Midbrain (tissue), 1 donor: ENCODE measurements around the gene UTP25.
A peak's percentile ranks its signal among the peaks of the same experiment; 100 is the strongest.

ENCODE experiments used
- DNase-seq: peaks from one replicate; lab custom pipeline; 2025; lab: John Stamatoyannopoulos, UW

UTP25 gene

DNA sequence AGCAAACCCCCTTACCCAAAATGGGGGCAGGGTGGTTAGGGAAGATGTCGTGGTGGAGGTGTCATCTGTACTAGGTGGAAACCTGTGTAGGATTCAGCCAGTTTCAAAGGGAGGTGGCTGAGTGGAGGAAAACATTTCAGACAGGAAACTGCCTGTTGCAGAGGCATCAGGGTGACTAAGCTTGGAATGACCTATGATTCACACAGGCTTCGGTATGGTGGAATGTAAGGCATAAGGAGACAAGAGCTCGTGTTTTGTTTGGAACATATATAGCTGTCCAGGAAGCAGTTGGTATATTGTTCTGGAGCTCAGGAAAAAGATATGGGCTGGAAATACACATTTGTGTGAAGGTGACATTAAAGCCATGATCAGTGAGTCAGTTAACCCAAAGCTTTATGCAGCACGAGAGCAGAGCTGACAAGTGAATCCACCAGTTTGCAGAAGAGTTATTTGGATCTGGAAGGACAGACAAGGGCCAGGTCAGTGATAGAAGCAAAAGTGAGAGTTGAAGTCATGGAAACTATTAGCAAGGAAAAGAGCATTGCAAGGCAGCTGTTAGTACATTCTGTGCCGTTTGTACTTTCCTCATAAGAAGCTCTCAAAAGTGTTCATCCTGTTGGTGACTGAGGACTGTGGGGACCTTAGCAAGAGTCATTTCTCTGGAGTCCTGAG is 12.2 kb downstream of the UTP25 start:
- DNase-seq = no peak

DNA sequence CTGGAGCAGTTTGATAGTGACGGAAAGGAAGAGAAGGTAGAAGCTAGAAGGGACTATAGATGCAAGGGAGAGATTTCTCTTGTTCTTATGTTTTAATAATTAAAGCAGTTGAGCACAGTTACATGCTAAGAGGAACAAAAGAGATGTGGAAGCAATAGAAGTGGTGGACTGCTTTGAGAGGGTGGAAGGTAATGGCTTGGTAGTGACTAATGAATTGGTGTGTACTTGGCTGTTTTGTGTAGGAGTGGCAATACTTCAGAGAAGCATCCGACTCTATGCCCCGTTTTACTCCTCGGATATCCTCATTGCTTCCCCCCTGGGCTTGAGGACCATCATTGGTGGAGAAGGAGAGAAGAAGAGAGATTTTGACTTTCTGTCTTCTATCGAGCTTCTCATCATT is 12.8 kb downstream of the UTP25 start:
- no peak for DNase-seq

DNA sequence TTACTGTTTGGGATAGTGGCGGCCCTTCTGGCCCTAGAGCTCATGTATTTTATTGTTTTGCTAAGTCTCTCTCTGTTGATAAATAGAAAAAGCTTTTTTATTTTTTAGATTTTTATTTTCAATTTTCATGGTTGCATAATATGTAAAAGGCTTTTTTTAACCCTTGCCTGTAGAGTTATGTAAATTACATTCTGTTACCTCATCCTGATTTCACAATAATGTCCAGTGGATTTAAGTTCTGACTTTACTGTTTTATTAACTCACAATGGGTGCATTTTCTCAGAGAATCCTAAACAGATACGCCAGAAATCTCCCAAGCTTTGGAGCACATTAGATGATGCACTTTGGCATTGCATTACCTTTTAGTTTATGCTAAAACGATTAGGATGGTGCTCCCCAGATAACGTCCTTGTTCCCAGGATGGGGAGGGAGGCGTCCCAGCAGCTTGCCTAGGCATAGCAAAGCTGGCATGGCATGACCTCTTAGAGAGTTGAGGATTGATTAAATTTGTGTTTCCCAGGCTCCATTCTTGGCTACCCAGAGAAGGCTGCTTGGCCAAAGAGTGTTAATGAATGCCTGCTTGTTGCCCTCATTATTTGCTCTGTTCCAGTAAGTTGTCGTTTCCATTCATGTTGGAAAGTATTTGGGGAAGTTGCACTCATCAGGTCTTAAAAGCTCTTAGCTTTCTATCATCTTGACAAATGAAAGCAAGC is 17.1 kb downstream of the UTP25 start:
- DNase-seq = no peak

DNA sequence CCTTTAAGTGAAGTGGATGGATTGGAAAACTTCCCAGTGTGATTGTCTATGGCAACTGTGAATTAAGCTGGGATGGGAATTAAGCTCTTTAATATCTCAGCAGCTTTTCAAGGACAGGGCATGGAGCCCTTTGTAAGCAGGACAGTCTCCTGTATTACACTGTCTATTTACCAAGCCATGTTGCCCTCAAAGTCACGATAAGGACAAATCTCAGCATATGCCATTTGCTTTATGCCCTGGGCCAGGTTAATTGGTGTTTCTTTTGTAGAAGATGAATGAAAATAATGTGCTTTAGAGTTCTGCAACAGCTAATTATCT is 17.6 kb downstream of the UTP25 start:
- DNase-seq = no peak

DNA sequence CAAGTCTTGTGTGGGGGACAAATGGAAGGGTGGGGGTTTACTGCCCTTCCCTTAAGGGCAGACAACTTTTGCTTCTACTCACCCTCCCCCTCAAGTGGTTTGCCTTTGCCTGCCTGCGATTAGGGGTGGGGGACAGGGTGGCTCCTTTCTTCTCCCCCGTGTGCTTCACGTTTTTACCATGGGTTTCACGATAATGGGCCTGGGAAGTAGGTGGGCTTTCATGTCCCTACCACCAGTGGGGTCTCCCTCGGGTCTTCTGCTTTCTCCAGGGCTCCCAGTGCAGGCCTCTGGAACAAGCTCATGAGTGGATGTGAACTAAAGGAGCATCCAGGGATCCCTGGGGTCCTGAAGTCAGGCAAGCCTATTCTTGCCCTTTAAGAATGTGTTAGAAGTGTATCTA is 21.6 kb downstream of the UTP25 start:
- no peak for DNase-seq

DNA sequence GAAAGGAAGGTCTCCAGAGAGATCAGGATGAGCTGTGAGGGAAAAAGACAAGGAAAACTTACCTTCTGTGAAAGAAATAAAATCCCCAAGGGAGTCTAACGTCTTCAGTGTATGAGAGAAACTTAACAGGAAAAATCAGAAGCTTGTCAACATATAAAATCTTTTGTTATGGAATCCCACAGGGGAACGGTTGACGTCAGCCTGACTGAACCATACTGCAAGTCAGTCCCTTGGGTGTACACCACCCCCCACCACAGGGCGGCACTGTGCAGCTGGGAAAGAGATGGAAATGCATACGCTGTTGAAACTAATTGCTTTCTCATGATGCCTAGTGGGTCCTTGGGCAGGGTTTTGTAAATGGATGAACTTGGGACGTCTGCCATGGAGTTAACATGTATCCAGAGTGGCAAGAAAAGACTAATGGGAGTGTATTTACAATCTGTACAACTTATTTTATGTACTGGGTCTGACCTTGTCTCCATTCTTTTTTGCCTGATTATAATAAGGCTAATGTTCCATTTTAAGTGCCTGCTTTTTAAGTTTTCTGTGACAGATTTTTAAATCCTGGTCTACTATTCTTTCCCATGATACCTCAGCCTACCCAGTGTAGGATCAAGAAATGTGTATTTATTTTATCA is 22.7 kb downstream of the UTP25 start:
- peak; percentile 34 for DNase-seq

DNA sequence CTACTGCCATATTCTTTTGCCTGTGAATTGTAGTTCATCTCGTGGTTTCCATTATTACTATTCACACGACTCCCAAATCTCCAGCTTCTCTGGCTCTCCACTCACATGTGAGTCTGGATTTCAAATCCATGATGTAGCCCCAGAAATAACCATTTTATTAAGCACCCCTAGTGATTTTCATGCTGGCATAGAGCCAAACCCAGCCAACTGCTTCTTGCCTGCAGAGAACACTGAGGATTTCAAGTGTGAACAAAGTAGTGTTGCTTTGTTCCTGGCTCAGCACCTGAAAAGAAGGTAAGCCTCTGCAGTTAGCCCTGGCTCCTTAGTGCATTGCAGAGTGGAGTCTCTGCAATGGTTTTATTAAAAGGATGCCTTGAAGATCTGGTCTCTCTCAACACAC is 25.9 kb downstream of the UTP25 start:
- DNase-seq = no peak

DNA sequence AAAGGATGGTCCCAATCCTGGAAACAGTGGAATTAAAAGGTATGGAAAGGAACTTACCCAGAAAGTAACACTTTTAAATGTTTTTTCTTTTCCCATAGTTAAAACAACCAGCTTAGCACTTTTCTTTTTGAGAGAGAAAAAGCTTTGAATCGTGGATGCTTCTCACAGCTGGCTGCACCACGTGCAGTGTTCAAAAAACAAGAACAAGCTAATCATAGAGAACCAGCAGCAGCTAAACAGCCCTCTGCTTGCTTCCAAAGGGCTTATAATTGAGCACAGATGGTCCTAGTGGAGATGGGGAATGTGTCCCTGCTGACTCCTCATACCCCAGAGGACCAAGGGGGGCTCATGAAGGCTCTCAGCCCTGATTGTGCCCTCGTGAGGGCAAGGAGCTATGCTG is 26.4 kb downstream of the UTP25 start:
- DNase-seq = no peak

DNA sequence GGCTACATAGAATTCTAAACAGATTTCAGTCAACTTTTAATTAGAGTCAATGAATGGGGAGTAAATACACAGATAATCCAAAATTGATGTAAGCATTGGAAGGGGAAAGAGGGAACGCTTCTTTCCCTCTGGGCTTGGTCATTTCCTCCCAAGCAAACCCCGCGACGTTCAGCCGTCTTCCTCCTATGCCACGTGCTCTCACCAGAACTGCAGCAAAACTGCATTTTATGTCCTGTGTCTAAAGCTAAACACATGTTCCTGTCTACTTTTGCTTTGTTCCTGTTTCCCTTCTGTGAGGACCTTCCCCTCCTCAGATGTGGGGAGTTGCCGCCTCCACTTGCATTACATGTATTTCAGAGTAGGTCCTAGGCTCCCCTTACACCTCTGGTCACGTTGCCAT is 27.2 kb downstream of the UTP25 start:
- DNase-seq = no peak

DNA sequence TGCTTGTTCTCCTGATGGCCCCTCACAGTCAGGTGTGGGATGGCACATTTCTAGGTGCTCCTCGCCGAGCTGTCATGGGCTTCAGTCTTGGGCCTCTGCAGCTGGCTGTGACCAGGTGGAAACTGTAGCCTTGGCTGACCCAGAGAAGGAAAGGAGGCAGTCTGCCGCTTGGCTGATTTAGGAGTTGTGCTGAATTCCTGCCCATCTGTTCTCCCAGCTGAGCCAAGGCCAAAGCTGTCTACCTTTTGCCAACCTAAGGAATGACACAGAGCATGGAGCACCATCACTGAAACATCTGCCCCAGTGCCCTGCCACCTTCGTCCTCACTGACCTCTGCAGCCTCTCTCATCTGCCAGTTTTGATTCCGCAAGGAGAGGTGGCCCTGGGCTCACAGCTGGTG is 27.9 kb downstream of the UTP25 start:
- DNase-seq = no peak

DNA sequence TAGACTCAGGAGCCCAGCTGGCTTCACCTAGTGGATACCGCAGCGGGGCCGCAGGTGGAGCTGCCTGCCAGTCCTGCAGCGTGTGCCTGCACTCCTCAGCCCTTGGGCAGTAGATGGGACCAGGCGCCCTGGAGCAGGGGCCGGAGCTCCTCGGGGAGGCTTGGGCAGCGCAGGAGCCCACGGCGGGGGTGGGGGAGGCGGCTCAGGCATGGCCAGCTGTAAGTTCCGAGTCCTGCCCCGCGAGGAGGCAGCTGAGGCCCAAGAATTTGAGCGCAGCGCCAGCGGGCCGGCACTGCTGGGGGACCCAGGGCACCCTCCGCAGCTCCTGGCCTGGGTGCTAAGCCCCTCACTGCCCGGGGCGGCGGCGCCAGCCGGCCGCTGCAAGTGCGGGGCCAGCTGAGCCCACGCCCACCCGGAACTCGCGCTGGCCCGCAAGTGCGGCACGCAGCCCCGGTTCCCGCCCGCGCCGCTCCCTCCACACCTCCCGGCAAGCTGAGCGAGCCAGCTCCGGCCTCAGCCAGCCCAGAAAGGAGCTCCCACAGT is 30.9 kb downstream of the UTP25 start:
- no peak for DNase-seq

DNA sequence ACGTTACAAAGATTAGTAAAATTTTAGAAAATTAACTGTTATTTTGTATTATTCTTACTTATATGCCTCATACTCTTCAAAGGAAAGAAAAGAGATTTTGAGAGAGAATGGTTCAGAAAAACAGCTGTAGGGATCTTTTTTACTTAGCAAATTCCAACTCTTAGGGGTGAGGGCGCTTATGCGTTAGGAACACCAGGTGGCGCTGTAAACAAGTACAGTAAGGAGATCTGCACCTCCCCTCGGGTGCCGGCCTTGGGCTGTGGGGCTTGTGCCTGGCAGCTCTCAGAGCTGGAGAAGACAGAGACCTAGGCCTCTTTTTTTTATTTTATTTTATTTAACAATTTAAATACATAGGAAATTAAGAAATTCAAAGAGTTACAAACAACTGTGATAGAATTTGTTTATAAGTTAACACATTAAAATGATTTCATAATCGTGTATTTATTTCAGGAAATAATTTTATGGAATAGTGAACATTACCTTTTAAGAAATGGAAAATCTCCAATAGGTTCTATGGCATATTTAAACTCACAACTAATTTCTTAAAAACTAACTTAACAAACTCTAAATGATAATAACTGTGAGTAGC is 32.6 kb downstream of the UTP25 start:
- peak; percentile 77 for DNase-seq

DNA sequence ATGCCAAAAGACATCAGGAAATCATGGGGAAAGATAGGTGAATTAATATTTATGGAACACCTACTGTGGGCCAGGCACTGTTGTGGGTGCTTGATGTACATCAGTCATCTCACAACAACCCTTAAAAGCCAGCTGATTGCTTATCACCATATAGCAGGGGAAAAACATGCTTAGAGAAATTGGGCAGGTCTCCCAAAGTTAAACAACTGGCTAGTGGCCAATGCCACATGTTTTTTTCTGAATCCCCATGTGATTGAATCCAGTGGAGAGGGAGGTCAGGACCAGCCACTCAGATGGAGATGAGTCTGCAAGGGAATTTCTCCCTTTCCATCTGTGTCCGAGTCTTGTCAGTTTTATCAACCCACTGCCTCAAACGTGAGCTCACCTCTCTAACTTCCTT is 33.5 kb downstream of the UTP25 start:
- no peak for DNase-seq

DNA sequence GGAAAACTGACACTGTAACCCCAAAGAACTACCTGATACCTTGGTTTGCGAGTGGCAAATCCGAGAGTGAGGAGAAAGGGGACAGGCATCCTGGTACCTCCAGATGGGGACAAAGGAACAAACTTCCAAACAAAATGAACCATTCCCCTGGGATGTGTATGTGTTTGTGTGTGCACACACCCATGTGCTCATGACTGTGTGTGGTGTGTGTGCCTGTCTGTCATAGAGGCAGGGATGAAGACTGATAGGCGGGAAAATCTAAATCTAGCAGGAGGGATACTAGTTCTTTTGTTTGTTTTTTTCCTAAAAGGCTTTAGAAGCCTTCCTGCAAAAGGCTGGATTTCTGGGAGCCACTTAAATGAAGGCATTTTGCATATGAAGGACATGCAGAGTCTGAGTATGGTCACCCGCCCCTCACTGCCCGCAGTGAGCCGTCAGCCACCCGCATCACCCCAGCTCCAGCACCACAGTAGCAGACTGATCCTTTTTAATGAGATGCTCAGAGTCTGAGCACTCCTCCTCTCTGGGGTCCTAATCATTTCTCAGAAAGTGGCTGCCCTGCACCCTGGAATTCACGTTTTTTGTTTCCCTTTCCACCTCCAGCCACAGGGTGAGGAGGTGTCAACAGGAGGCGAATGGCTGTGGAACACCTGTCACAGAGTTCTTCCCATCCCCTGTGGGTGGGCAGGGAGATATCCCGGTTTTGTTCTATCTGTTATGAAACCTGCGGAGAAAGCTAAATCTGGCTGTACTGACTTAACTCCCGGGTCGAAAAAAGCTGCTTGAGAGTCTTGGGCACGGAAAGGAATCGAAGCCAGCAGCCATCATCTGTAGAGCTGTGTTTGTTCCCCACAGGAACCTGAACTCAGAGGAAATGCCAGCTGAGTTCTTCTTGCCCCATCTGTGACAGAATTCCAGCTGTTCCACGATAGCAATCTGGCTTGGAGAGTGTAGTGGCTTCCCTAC is 34.9 kb downstream of the UTP25 start:
- no peak for DNase-seq

DNA sequence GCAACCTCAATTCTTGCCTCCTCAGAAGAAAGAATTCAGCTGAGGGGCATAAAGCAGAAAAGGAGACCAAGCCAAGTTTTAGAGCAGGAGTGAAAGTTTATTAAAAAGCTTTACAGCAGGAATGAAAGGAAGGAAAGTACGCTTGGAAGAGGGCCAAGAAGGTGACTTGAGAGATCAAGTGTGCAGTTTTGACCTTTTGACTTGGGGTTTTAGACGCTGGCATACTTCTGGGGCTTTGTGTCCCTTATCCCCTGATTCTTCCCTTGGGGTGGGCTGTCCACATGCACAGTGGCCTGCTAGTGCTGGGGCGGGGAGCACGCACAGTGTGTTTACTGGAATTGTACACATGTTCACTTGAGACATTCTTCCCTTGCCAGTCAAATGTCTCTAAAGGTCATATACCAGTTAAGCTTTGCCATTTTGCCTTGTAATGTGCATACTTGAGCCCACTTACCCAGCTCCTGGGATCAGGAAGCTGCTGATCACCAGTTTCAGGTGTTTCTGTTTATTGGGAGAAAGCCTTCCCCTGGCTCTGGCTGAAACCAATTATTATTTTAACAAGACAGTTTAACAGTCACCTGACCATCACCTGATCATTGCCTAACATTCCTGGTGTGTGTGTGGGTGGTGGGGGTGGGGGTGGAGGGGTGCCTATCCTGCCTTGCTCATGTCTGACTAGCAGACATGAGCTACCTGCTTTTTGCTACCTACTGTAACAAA is 36.2 kb downstream of the UTP25 start:
- no peak for DNase-seq

DNA sequence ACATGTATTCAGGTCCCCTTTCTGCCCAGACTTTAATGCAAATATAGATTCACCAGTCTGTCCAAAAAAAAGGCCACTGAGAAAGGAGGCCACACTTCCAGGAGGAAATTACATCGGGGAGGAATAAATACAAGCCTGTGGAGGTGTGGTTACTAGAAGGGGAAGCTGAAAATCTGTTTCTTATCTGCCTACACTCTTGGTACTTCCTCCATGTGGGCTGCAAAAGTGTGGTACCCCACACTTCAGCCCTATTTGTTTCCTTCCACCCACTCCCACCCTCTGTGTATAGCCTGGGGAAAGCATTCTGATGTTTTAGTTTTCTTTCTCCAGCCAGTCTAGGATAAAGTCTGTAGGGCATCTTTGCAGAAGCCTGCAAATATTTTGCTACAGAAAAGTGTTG is 38.4 kb downstream of the UTP25 start:
- no peak for DNase-seq

DNA sequence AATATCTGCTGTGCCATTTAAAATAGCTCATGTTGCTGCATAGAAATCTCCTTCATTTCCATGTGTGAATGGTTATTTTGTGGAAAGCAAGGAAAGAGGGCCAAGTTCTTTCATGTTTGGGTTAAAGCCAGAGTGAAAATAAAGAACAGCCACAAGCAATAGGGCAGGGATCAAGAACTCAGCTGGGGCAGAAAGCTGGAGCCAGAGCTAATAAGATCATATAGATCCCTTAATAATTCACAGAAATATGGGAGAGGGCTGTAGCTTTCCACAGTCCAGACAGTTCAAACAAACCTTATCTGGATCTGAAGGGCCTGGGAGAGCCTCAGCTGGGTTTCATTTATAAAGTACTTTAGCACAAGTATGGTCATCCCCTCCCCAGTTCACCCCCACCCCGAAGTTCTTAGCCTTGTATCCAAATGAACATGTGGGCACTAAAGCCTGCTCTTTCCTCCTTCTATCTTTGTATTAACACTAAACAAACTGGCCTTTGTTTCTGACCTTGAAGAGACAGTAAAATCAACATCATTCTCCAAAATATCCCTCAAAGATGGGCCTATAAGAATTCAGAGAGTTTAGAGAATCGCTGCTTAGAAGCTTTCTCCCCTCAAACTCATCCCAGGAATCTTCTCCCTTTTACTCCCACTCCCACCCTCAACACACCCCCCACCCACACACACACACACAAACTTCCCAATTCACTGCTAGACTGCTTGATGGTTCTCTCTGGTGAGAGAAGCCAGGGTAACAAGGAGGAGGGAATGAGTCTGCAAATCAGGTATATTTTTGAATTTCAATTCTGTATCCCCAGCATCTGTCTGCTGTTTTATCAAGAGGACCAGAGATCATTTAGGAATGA is 41.7 kb downstream of the UTP25 start:
- peak; percentile 34 for DNase-seq

DNA sequence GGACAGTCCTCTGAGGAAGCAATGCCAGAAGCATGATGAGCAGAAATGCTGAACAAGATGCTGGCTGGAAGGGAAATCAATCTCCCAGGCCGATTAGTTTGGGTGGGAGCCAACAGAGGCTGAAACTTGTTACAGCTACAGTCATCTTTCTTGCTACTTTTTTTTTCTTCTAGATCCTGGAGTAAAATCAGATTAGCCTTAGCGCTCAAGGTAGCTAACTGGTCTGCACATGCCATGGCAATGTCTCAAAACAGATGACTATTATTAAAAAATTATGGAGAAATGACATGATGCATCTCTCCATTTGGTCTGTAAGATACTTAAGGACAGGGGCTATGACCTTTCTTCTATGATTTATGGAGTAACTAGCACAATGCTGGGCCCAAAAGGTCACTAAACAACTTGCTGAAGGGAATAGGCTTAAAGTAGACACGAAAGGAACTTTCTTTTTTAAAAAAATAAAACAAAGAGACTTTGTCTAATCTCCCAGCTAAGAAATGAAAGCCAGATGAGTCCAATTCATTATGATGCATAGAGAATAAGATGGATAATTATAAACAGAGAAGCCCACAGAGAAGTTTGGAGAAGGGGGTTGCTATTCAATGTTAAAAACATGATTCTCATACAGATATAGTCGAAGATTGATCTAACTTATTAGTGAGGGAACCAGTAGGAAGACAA is 42.5 kb downstream of the UTP25 start:
- no peak for DNase-seq

DNA sequence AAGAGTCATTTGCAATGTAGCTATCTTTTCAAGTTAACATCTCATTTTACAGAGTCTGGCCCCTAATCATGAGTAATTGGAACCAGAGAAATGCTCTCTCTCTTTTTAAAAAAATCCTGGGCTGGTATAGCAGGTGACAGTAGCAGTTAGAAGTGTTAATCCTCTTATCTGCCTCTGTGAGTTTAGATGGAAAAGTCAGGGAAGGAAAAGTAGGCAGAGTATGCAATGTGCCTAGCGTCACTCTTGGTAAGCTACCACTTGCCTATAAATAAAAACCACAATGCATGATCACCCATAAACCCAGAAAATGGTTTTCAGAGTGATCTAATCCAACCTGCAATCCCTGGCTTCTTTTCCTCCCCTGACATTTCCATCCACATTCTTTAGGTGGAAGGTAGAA is 43.2 kb downstream of the UTP25 start:
- DNase-seq = no peak

DNA sequence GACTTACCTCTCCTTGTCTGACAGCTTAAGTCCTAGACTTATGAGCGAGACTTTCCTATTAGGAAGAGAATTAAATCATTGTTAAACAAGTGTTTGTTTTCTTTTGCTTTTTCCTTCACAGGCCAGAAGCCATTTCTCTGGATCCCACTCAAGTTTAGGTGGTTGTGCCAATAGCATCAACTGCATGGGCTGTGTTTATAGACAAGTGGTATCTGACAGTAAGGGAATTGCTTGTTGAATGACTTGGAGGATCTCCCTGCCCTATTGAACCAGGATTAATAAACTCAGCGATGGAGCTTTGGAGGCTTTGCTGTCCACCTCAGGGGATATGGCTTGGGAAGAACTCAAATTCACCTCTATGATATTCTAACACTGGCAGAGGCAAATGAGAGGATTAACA is 43.7 kb downstream of the UTP25 start:
- no peak for DNase-seq
